IMR-90 (cell line): ENCODE measurements around the gene GPBAR1.

Source experiments
- MXI1 ChIP-seq: IDR thresholded peaks from 2 replicates; pipeline ENCODE4 v1.6.1; 2012; ENCODE audit warnings: low read depth, mild to moderate bottlenecking, low read length, moderate library complexity, borderline replicate concordance
- NFE2L2 ChIP-seq: fragments of 150-350 bp; IDR thresholded peaks from 2 replicates; pipeline ENCODE4 v1.6.1; 2016; ENCODE audit warnings: low read depth, mild to moderate bottlenecking, low read length
- RAD21 ChIP-seq: IDR thresholded peaks from 2 replicates; pipeline ENCODE4 v1.6.1; 2012; ENCODE audit warnings: low read length, improper control_type of control experiment
- TF ChIP-seq, protein P1 (sequence below): conservative IDR thresholded peaks from 2 replicates; pipeline ENCODE4 v1.5.1; 2012; ENCODE audit warnings: mild to moderate bottlenecking, low read depth, low read length, improper control_type of control experiment

GRCh38 chr2:218264773-218265561, 4.2 kb downstream of the GPBAR1 start:
- TF ChIP-seq, protein P1, sequence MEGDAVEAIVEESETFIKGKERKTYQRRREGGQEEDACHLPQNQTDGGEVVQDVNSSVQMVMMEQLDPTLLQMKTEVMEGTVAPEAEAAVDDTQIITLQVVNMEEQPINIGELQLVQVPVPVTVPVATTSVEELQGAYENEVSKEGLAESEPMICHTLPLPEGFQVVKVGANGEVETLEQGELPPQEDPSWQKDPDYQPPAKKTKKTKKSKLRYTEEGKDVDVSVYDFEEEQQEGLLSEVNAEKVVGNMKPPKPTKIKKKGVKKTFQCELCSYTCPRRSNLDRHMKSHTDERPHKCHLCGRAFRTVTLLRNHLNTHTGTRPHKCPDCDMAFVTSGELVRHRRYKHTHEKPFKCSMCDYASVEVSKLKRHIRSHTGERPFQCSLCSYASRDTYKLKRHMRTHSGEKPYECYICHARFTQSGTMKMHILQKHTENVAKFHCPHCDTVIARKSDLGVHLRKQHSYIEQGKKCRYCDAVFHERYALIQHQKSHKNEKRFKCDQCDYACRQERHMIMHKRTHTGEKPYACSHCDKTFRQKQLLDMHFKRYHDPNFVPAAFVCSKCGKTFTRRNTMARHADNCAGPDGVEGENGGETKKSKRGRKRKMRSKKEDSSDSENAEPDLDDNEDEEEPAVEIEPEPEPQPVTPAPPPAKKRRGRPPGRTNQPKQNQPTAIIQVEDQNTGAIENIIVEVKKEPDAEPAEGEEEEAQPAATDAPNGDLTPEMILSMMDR, result no peak
- TF ChIP-seq NFE2L2, result no peak
- TF ChIP-seq MXI1, result no peak
- no peak for TF ChIP-seq RAD21
